Activated gamma-delta T cell (primary cell): Measurements from ENCODE around the gene GPR32.
"Not testable (repeated sequence)": the region's sequence is repeated elsewhere in the genome, so short reads cannot be mapped to it uniquely, and the experiment has no call there.

Experiments
- DNase-seq: peaks from one replicate; lab custom pipeline; 2025; lab: John Stamatoyannopoulos, UW

Gene GPR32

DNA sequence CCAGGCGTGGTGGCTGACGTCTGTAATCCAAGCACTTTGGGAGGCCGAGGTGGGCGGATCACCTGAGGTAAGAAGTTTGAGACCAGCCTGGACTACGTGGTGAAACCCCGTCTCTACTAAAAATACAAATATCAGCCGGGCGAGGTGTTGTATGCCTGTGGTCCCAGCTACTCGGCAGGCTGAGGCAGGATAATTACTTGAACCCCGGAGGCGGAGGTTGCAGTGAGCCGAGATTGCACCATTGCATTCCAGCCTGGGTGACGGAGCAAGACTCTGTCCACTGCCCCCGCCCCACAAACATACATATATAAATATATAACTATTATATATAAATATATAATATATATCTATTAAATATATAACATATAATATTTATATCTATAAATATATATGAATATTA lies 23.1 kb upstream of the GPR32 start:
- not testable (repeated sequence) for DNase-seq

DNA sequence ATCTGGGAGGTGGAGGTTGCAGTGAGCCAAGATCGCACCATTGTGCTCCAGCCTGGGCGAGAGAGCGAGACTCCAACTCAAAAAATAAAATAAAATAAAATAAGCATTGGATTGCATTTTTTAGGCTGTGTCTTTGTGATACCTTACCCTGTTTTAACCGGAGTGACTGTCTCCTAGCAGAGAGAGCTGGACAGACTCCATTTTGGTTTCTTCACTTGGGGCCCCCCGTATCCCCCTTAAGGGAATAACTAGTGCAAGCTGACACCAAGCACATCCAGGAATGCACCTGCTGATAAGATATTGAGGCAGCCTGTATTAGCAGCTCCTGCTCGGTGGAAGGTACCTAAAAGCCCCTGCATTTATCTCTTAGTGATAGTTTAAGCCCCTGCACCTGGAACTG lies 20.8 kb upstream of the GPR32 start:
- no peak for DNase-seq

DNA sequence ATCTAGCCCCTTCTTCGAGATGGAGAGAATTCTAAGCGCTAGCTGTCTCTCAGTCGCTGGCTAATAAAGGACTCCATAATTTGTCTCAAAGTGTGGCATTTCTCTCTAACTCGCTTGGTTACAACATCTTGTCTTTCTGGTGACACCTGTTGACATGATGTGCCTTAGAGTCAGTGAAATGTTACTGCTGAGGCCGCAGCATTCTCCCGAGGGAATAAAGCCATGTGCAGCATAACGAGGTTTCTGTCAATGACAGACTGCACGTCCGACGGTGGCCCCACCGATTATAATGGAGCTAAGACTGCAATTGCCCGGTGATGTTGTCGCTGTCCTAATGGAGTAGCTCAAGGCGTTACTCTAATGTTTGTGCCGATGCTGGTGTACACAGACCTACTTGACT lies 20.3 kb upstream of the GPR32 start:
- no peak for DNase-seq

DNA sequence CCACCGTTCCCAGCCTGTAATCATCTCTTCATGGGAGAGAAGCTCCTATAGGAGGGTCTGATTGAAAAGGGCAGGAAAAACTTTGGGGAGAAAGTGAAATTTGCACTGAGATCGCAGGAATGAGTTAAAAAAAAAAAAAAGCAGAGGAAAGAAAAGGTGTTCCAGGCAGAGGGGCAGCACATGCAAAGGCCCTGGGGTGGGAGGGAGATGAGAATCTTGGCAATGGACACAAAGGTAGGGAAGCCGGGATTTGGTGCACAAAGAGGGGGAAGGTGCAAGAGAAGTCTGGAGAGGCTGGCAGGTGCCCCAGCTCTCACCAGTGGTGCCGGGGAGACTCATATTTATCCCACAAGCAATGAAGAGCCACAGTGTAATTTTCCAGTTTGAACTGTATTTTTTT lies 16.4 kb upstream of the GPR32 start:
- DNase-seq = no peak

DNA sequence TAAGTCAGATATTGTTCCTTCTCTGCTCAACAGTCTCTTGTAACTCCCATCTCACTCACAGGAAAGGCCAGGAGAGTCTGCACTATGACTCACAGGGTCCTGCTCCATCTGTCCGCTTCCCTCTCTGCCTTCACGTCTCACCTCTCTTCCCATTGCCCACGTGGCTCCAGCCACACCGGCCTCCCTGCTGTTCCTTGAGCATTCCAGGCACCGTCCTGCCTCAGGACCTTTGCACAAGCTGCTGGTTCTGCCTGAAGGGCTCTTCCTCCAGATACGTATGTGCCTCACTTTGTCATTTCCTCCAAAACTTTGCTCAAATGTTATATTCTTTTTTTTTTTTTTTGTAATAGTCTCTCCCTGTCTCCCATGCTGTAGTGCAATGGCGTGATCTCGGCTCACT lies 14.0 kb upstream of the GPR32 start:
- not testable (repeated sequence) for DNase-seq

DNA sequence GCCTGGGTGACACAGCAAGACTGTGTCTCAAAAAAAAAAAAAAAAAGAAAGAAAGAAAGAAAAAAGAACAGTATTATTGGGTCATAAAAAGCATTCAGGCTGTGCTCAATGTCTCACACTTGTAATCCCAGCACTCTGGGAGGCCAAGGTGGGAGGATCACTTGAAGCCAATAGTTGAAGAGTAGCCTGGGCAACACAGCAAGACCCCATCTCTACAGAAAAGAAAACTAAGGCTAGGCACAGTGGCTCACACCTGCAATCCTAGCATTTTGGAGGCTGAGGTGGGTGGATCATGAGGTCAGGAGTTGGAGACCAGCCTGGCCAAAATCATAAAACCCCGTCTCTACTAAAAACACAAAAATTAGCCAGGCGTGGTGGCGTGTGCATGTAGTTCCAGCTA lies 12.6 kb upstream of the GPR32 start:
- DNase-seq = not testable (repeated sequence)

DNA sequence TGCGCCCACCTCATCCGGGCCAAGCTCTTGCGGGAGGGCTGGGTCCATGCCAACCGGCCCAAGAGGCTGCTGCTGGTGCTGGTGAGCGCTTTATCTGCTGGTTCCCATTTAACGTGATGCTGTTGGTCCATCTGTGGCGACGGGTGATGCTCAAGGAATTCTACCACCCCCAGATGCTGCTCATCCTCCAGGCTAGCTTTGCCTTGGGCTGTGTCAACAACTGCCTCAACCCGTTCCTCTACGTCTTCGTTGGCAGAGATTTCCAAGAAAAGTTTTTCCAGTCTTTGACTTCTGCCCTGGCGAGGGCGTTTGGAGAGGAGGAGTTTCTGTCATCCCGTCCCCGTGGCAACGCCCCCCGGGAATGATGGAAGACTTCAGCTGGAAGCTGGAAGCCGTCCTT lies 11.2 kb upstream of the GPR32 start:
- not testable (repeated sequence) for DNase-seq

DNA sequence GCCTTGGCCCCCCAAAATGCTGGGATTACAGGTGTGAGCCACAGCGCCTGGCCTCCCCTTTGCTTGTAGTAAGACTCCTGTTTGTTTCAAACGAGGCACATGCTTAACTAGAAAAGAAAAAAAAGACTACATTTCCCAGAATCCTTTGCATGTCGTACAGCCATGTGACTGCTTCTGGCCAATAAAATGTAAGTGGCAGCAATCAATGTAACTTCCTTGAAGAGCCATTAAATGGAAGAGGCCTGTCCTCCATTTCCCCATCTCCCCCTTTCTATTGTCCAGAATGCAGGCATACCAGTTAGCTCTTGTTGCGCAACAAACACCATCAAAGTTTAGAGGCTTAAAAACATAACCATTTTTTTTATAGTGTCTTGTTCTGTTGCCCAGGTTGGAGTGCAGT lies 10.4 kb upstream of the GPR32 start:
- no peak for DNase-seq

DNA sequence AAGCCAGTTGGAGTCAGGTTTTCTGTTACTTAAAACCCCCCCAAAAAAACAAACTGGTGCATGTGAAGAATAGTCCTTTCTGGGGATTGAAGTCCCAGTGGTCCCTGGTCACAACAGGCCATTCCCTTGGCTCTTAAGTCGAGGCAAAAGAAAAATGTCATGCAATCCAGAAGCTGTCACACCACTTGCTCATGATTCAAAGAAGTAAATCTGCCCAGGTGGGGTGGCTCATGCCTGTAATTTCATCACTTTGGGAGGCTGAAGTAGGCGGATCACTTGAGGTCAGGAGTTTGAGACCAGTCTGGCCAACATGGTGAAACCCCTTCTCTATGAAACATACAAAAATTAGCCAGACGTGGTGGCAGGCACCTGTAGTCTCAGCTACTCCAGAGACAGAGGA lies 8.8 kb upstream of the GPR32 start:
- DNase-seq = not testable (repeated sequence)

DNA sequence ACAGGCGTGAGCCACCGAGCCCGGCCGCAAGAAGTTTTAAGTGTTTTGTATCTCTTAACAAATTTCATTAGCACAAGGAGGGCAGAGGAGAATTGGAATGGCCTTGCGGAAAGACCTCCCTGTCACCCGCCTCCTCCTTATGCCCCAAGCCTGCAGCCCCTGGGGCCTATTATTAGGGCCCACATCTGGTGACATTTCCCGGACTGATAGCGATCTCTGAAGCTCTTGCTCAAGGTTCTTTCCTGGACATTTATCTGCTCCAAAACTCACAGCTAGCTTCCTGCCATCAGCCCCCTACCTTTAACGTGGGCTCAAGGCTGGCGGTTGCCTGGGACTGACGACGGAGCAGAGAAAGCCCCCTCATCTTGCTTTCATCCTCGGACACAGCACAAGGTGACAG lies 6.7 kb upstream of the GPR32 start:
- DNase-seq = not testable (repeated sequence)

DNA sequence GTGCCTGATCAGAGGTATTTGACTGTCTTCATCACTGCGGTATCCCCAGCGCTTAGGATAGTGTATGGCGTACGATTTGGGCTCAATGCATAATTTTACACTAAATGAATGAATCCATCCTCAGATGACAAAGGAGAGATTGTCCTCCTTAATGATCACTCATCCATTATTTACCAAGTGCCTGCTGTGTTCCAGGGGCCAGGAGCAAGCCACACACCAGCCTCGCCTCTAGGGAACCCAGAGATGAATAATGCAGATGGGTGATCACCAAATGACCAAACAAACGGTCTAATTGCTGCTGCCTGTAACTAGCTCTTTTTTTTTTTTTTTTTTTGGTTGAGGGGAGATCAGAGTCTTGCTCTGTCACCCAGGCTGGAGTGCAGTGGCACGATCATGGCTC lies 5.9 kb upstream of the GPR32 start:
- DNase-seq = no peak

DNA sequence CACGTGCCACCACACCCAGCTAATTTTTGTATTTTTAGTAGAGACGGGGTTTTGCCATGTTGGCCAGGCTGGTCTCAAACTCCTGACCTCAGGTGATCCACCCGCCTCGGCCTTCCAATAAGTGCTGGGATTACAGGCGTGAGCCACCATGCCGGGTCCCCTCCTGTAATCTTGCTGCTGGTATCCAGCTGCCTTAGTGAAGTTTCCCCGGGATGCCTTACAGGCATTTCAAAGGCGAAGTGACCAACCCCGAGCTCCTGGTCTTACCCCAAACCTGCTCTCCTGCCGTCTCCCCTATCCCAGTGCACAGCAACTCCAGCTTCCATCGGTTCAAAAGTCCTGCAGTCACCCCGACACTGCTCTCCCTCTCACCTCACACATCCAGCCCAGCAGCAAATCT lies 3.5 kb upstream of the GPR32 start:
- DNase-seq = not testable (repeated sequence)

DNA sequence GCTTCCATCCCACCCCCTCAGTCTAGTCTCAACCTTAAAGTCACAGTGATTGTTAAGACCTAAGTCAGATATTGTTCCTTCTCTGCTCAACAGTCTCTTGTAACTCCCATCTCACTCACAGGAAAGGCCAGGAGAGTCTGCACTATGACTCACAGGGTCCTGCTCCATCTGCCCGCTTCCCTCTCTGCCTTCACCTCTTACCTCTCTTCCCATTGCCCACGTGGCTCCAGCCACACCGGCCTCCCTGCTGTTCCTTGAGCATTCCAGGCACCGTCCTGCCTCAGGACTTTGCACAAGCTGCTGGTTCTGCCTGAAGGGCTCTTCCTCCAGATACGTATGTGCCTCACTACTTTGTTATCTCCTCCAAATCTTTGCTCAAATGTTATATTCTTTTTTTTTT lies 3.0 kb upstream of the GPR32 start:
- DNase-seq = not testable (repeated sequence)

DNA sequence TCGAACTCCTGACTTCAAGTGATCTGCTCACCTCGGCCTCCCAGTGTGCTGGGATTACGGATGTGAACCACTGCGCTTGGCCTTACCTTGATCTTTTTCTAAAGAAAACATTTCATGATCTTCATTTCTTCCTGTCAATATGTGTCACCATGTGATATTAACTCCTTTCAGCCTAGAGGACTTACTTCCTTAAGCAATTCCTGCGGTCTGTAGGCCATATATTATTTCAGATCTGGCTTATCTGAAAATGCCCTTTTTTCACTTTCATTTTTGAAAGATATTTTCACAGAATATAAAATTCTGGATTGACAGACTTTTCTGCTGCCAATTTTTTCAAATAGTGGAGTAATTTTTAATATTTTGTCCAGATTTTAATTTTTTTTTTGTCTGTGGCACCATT lies 2.0 kb upstream of the GPR32 start:
- no peak for DNase-seq

DNA sequence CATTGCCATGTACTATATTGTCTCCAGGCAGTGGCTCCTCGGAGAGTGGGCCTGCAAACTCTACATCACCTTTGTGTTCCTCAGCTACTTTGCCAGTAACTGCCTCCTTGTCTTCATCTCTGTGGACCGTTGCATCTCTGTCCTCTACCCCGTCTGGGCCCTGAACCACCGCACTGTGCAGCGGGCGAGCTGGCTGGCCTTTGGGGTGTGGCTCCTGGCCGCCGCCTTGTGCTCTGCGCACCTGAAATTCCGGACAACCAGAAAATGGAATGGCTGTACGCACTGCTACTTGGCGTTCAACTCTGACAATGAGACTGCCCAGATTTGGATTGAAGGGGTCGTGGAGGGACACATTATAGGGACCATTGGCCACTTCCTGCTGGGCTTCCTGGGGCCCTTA lies 624 bp downstream of the GPR32 start:
- DNase-seq = no peak

DNA sequence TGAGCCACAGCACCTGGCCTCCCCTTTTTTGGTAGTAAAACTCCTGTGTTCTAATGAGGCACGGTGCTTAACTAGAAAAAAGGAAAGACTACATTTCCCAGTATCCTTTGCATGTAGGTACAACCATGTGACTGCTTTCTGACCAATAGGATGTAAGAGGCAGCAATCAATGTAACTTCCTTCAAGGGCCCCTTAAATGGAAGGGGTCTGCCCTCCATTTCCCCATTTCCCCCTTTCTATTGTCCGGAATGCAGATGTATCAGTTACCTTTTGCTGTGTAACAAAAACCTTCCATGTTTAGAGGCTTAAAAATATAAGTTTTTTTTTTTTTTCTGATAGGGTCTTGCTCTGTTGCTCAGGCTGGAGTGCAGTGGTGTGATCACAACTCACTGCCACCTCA lies 2.2 kb downstream of the GPR32 start:
- no peak for DNase-seq

DNA sequence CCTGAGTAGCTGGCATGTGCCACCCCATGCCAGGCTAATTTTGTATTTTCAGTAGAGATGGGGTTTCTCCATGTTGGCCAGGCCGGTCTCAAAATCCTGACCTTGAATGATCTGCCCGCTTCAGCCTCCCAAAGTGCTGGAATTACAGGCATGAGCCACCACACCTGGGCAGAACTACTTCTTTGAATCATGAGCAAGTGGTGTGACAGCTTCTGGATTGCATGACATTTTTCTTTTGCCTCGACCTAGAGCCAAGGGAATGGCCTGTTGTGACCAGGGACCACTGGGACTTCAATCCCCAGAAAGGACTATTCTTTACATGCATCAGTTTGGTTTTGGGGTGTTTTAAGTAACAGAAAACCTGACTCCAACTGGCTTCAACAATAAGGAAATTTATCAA lies 2.6 kb downstream of the GPR32 start:
- DNase-seq = not testable (repeated sequence)

DNA sequence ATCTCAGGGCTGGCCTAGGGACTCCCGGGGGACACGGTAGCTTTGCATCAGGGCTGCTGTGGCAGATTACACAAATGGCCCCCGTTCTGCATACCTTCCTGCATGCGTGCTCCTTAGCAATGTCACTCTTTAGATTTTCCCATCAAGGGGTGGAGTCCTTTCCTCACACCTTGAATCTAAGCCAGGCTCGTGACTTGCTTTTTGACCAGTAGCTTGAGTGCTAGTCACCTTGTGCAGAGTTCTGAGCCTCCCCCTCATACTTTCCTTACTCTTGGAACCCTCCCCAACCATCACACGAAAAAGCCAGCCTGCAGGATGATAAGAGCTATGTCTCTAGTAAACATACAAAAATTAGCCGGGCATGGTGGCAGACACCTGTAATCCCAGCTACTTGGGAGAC lies 3.2 kb downstream of the GPR32 start:
- DNase-seq = not testable (repeated sequence)

DNA sequence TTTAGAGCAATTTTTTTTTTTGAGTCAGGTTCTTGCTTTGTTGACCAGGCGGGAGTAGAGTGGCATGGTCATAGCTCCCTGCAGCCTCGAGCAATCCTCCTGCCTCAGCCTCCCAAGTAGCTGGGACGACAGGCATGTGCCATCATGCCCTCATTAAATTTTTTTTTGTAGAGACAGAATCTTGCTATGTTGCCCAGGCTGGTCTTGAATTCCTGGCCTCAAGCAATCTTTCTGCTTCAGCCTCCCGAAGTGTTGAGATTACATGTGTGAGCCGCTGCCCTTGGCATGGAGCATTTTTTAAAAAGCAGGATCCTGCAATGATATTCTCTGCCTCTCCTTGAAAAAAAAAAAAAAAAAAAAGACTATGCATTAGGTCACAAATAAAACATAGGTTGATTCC lies 5.9 kb downstream of the GPR32 start:
- DNase-seq = no peak

DNA sequence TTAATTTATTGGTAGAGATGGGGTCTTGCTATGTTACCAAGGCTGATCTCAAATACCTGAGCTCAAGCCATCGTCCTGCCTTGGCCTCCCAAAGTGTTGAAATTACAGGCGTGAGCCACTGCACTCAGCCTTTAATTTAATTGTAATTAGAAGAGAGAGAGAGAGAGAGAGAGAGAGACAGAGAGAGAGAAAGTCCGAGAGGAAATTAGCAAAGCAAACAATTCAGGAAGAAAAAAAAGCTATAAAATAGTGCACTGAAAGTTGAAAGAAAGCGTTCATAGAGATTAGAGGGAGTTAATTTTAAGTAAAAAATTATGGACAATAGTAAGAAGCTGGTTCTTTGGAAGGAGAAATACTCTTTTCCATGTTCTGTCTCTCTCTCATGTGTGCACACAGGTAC lies 7.0 kb downstream of the GPR32 start:
- no peak for DNase-seq

DNA sequence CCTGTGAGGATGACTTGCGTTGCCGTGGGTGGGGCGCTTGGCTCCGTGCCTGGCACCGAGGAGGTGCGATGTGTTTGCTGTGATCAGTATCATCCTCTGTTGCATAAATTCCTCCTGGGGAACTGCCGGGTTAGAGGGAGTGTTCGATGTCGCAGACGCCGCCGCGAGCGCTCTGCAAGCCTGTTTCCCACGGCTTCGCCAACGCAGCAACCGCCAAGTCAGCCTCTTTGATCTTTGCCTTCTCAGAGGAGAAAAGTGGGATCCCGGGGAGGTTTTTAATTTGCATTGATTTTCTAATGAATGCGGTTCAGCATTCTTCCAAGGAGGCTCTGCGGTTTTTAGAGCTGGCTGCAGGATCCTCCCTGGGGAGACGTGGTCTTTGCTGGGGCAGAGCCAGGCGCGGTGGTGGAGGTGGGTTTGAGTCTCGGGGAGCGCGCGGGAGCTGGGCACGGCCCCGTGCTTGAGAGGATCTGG lies 7.6 kb downstream of the GPR32 start:
- DNase-seq = no peak

DNA sequence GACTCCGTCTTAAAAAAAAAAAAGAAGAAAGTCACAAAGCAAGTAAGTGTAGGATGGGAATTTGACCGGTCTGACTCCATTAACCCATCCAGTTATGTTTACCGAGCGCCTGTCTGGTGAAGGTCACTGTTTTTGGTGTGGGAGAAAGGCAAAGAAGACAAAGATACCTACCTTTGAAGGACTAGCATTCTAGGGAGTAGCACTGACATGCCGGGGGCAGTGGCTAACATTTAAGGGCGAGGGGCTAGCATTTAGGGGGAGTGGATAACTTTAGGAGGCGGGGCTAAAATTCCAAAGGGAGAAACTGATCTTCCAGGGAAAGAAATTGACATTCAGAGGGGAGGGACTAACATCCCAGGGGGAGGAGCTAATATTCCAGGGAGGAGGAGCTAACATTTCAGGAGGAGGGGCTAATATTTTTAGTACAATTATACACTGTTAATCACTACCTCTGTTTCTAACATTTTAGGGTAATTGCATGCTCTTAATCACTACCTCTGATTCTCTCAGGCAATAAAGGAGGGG lies 8.7 kb downstream of the GPR32 start:
- DNase-seq = no peak

DNA sequence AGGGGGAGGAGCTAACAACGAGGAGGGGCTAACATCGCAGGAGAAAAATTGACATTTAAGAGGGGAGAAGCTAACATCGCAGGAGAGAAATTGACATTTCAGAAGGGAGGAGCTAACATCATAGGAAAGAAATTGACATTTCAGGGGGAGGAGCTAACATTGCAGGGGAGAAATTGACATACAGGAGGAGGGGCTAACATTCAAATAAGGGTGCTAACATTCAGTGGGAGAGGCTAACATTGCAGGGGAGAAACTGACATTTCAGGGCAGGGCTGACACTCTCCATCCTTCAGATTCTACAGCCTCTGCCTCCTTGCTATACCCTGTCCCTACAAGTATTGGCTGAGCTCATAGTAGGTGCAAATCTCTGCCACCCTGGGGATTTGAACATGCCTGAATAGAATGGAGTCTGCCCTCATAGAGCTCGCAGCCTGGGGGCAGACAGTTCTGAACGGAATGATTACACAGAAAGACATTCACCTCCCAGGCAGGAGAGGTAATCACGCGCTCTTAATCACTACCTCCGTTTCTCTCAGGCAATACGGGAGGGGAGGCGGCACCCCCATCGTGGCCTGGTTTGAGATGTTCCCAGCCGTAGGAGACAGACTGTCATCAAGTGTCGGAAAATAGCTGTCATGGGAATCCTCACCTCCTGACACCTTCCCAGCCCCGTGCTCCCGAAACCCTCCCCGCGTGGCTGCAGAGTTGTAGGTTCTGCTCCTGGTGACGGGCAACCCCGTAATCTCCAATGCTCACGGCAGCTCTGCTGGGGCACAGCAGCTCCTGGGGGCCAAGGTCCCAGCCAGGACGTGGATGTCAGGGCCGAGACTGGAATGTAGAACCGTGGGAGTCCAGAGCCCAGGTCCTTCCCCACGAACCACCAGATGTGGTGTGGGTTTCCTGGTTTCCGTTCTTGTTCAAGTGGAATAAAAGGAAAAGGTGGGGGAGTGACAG lies 9.5 kb downstream of the GPR32 start:
- no peak for DNase-seq
